ENCODE measurements around the gene ZNF605. TPM values are rescaled to one million over a fixed set of nuclear protein-coding genes. Genes with fewer than 3 reads are reported as not detected.
"Not testable (repeated sequence)": the region's sequence is repeated elsewhere in the genome, so short reads cannot be mapped to it uniquely, and the experiment has no call there.

ZNF605 gene
- total RNA-seq, 2 donors from 2014 or later, result 8.3 to 8.5 TPM

- H3K4me3 Mint-ChIP-seq, result no peak overlapping the region
- peaks cover 12% of the 10 kb centered on the region for H3K9me3 Mint-ChIP-seq
Observed at GRCh38 chr12:132937476-132937875, 18.6 kb downstream of the ZNF605 start.

GRCh38 chr12:132936921-132937320 is 19.2 kb downstream of the ZNF605 start:
- peaks cover 12% of the 10 kb centered on the region for H3K9me3 Mint-ChIP-seq
- not testable (repeated sequence) for ATAC-seq (replicated peaks); H3K27me3 Mint-ChIP-seq; H3K4me3 Mint-ChIP-seq; H3K4me1 Mint-ChIP-seq; H3K27ac Mint-ChIP-seq
- peaks cover 54% of the 10 kb centered on the region for H3K36me3 Mint-ChIP-seq (ENCODE audit: low read depth)

More at GRCh38 chr12:132937476-132937875, 18.6 kb downstream of the ZNF605 start:
- no peak overlapping the region for H3K27ac Mint-ChIP-seq
- H3K4me1 Mint-ChIP-seq, result no peaks in the 10 kb centered on the region
- peaks cover 54% of the 10 kb centered on the region for H3K36me3 Mint-ChIP-seq (ENCODE audit: low read depth)
- no peaks in the 10 kb centered on the region for H3K27me3 Mint-ChIP-seq
- ATAC-seq (replicated peaks), result no peak

- Mint-ChIP-seq H3K4me3 (no peak overlapping the region), H3K27ac (no peak overlapping the region), H3K36me3 (ENCODE audit: low read depth) (peaks cover 54% of the 10 kb centered on the region)
Observed at GRCh38 chr12:132936163-132936562, 19.9 kb downstream of the ZNF605 start.

GRCh38 chr12:132926415-132926833 is 29.7 kb downstream of the ZNF605 start:
- H3K4me3 Mint-ChIP-seq, result no peak overlapping the region
- peaks cover 45% of the 10 kb centered on the region for H3K9me3 Mint-ChIP-seq
- ATAC-seq (replicated peaks), result no peak
- no peak overlapping the region for H3K27ac Mint-ChIP-seq
- H3K27me3 Mint-ChIP-seq, result no peaks in the 10 kb centered on the region
- peaks cover 3% of the 10 kb centered on the region for H3K4me1 Mint-ChIP-seq
- peaks cover 46% of the 10 kb centered on the region for H3K36me3 Mint-ChIP-seq (ENCODE audit: low read depth)

More at GRCh38 chr12:132936163-132936562, 19.9 kb downstream of the ZNF605 start:
- no peaks in the 10 kb centered on the region for H3K27me3 Mint-ChIP-seq
- no peak for ATAC-seq (replicated peaks)
- peaks cover 2% of the 10 kb centered on the region for H3K4me1 Mint-ChIP-seq
- H3K9me3 Mint-ChIP-seq, result peaks cover 13% of the 10 kb centered on the region

GRCh38 chr12:132925597-132926414 is 30.3 kb downstream of the ZNF605 start:
- H3K36me3 Mint-ChIP-seq (ENCODE audit: low read depth), result peaks cover 40% of the 10 kb centered on the region

GRCh38 chr12:132924356-132924755 is 31.8 kb downstream of the ZNF605 start:
- Mint-ChIP-seq H3K27me3 (no peaks in the 10 kb centered on the region), H3K4me3 (no peak overlapping the region), H3K4me1 (no peaks in the 10 kb centered on the region), H3K27ac (no peak overlapping the region), H3K9me3 (peaks cover 39% of the 10 kb centered on the region), H3K36me3 (ENCODE audit: low read depth) (peaks cover 28% of the 10 kb centered on the region)
- ATAC-seq (replicated peaks), result no peak

More at GRCh38 chr12:132925597-132926414, 30.3 kb downstream of the ZNF605 start:
- ATAC-seq (replicated peaks), result no peak
- no peak overlapping the region for H3K4me3 Mint-ChIP-seq
- no peaks in the 10 kb centered on the region for H3K4me1 Mint-ChIP-seq
- no peak overlapping the region for H3K27ac Mint-ChIP-seq
- no peaks in the 10 kb centered on the region for H3K27me3 Mint-ChIP-seq
- peaks cover 44% of the 10 kb centered on the region for H3K9me3 Mint-ChIP-seq

GRCh38 chr12:132923356-132923909 is 32.7 kb downstream of the ZNF605 start:
- H3K27me3 Mint-ChIP-seq, result no peaks in the 10 kb centered on the region
- no peaks in the 10 kb centered on the region for H3K4me1 Mint-ChIP-seq
- no peak overlapping the region for H3K27ac Mint-ChIP-seq

GRCh38 chr12:132922676-132923075 is 33.4 kb downstream of the ZNF605 start:
- H3K9me3 Mint-ChIP-seq, result peaks cover 41% of the 10 kb centered on the region
- no peak overlapping the region for H3K4me3 Mint-ChIP-seq
- ATAC-seq (replicated peaks), result no peak
- no peaks in the 10 kb centered on the region for H3K4me1 Mint-ChIP-seq
- no peaks in the 10 kb centered on the region for H3K27me3 Mint-ChIP-seq
- H3K36me3 Mint-ChIP-seq (ENCODE audit: low read depth), result peaks cover 12% of the 10 kb centered on the region
- H3K27ac Mint-ChIP-seq, result no peak overlapping the region

More at GRCh38 chr12:132923356-132923909, 32.7 kb downstream of the ZNF605 start:
- Mint-ChIP-seq H3K4me3 (no peak overlapping the region), H3K36me3 (ENCODE audit: low read depth) (peaks cover 18% of the 10 kb centered on the region), H3K9me3 (peaks cover 36% of the 10 kb centered on the region)
- no peak for ATAC-seq (replicated peaks)

- Mint-ChIP-seq H3K36me3 (ENCODE audit: low read depth) (peaks cover 7% of the 10 kb centered on the region), H3K27me3 (no peaks in the 10 kb centered on the region), H3K4me1 (no peaks in the 10 kb centered on the region), H3K9me3 (peaks cover 38% of the 10 kb centered on the region), H3K27ac (no peak overlapping the region), H3K4me3 (no peak overlapping the region)
- ATAC-seq (replicated peaks), result no peak
Observed at GRCh38 chr12:132921685-132922084, 34.4 kb downstream of the ZNF605 start.

GRCh38 chr12:132918680-132919079 is 37.4 kb downstream of the ZNF605 start:
- Mint-ChIP-seq H3K27ac (no peak overlapping the region), H3K27me3 (no peaks in the 10 kb centered on the region), H3K4me3 (no peak overlapping the region), H3K9me3 (peaks cover 30% of the 10 kb centered on the region), H3K4me1 (no peaks in the 10 kb centered on the region), H3K36me3 (ENCODE audit: low read depth) (peaks cover 6% of the 10 kb centered on the region)
- ATAC-seq (replicated peaks), result no peak

- peak overlapping the region; percentile 90 for H3K4me3 Mint-ChIP-seq
- H3K4me1 Mint-ChIP-seq, result no peaks in the 10 kb centered on the region
- peak overlapping the region; percentile 93 for H3K27ac Mint-ChIP-seq
- H3K9me3 Mint-ChIP-seq, result peaks cover 18% of the 10 kb centered on the region
- ATAC-seq (replicated peaks), result no peak
- no peaks in the 10 kb centered on the region for H3K27me3 Mint-ChIP-seq
- H3K36me3 Mint-ChIP-seq (ENCODE audit: low read depth), result no peaks in the 10 kb centered on the region
Observed at GRCh38 chr12:132909030-132909368, 47.1 kb downstream of the ZNF605 start.

- Mint-ChIP-seq H3K4me1 (no peaks in the 10 kb centered on the region), H3K4me3 (peak overlapping the region; percentile 90), H3K27ac (peak overlapping the region; percentile 93), H3K36me3 (ENCODE audit: low read depth) (no peaks in the 10 kb centered on the region), H3K9me3 (peaks cover 12% of the 10 kb centered on the region), H3K27me3 (no peaks in the 10 kb centered on the region)
- ATAC-seq (replicated peaks), result peak; percentile 93
Observed at GRCh38 chr12:132908145-132909029, 47.7 kb downstream of the ZNF605 start.

GRCh38 chr12:132907789-132908144 is 48.3 kb downstream of the ZNF605 start:
- peak overlapping the region; percentile 93 for H3K27ac Mint-ChIP-seq
- H3K4me3 Mint-ChIP-seq, result peak overlapping the region; percentile 90
- not testable (repeated sequence) for H3K36me3 Mint-ChIP-seq (ENCODE audit: low read depth); H3K4me1 Mint-ChIP-seq; H3K27me3 Mint-ChIP-seq; ATAC-seq (replicated peaks)
- H3K9me3 Mint-ChIP-seq, result peaks cover 11% of the 10 kb centered on the region

GRCh38 chr12:132907216-132907615 is 48.9 kb downstream of the ZNF605 start:
- H3K27ac Mint-ChIP-seq, result no peak overlapping the region
- peaks cover 8% of the 10 kb centered on the region for H3K9me3 Mint-ChIP-seq
- H3K36me3 Mint-ChIP-seq (ENCODE audit: low read depth), result no peaks in the 10 kb centered on the region
- no peaks in the 10 kb centered on the region for H3K27me3 Mint-ChIP-seq
- H3K4me3 Mint-ChIP-seq, result peak overlapping the region; percentile 90
- H3K4me1 Mint-ChIP-seq, result no peaks in the 10 kb centered on the region
- no peak for ATAC-seq (replicated peaks)

Measured in activated T-helper 17 cell treated with anti-CD3 and anti-CD28 coated beads, Interleukin-2, amount 50 U/mL, for 72 hours (primary cell).